ENCODE results near the gene KRT34.

DNA sequence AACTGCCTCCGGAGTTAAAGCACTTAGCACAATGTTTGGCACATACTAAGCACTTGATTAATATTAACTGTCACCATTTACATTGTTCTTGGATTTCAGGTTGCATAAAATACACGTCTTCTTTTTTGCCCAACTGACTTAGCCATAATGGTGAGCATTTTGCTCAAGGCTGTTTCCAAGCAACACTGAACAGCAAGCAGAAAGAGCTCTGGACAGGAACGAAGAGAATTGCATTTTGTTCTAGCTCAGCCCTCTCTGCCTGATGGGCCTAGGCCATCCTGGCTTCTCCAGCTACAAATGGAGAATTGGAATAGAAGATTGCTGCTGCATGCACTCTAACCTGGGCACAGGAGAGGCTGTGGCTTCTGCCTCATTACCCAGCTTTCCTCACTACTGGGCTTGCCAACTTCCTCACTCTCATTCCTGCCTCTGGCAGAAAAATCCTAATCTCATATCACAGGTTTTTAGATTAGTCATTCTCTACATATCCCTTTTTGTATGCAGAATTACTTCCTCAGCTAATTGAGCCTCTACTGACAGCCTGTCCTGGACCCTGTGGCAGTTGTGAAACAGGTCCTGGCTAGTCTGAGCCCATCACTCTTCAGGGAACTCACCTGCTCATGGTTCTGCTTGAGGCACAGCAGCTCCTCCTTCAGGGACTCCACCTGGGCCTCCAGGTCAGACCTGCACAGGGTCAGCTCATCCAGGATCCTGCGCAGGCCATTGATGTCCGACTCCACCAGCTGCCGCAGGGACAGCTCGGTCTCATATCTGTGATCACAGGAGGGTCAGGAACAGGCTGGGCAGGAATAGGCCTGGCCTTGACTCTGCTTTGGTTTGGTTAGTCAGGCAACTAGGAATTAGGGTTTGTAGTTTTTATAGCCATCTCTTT lies 34.0 kb downstream of the KRT34 start:
- TF ChIP-seq, protein P1, sequence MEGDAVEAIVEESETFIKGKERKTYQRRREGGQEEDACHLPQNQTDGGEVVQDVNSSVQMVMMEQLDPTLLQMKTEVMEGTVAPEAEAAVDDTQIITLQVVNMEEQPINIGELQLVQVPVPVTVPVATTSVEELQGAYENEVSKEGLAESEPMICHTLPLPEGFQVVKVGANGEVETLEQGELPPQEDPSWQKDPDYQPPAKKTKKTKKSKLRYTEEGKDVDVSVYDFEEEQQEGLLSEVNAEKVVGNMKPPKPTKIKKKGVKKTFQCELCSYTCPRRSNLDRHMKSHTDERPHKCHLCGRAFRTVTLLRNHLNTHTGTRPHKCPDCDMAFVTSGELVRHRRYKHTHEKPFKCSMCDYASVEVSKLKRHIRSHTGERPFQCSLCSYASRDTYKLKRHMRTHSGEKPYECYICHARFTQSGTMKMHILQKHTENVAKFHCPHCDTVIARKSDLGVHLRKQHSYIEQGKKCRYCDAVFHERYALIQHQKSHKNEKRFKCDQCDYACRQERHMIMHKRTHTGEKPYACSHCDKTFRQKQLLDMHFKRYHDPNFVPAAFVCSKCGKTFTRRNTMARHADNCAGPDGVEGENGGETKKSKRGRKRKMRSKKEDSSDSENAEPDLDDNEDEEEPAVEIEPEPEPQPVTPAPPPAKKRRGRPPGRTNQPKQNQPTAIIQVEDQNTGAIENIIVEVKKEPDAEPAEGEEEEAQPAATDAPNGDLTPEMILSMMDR (IDR thresholded peaks at IDR 0.05; ENCODE audit: low read depth, low read length): no peak
- TF ChIP-seq EZH2phosphoT487 (IDR thresholded peaks at IDR 0.05; ENCODE audit: low read depth): no peak
